H1 (cell line): ENCODE data around the gene NUDCD2. TPM values are rescaled to one million over a fixed set of nuclear protein-coding genes. Genes with fewer than 3 reads are reported as not detected.
A peak's percentile ranks its signal among the peaks of the same experiment; 100 is the strongest.

Experiments used
- CTCF ChIA-PET: fragments of 300-600 bp; sonication (Branson Sonifier 250); formaldehyde crosslinking; loops from one replicate; lab custom pipeline; 2021; ENCODE audit not compliant: partially characterized antibody; lab: Charles Lee
- POLR2A ChIA-PET: fragments of 300-600 bp; sonication (Branson Sonifier 250); formaldehyde crosslinking; loops from one replicate; lab custom pipeline; 2021; ENCODE audit warnings: inconsistent platforms; ENCODE audit not compliant: partially characterized antibody; lab: Charles Lee
- DNase-seq, 2 experiments: peaks; one replicate each; pipeline versions ENCODE4 v3.0.0 to v3.0.0-alpha.2; 2010 to 2022; ENCODE audit warnings: low spot score in 2 of 2, low read depth in 1 of 2, mixed read lengths in 1 of 2
- FAIRE-seq: peaks from 2 replicates; lab custom pipeline; 2011; peaks lifted over from hg19 to GRCh38; lab: Jason Lieb, UNC
- H2AFZ ChIP-seq: 2 replicates; pipeline ENCODE4 v1.8.1; 2012; ENCODE audit warnings: low read length, inconsistent platforms
- H2AK5ac ChIP-seq: 2 replicates; pipeline ENCODE4 v1.6.1; 2013; ENCODE audit warnings: low read depth, low read length
- H2BK120ac ChIP-seq: replicated peaks from 2 replicates; pipeline ENCODE3; 2013; ENCODE audit warnings: low read depth, low read length, inconsistent platforms
- H2BK12ac ChIP-seq: 2 replicates; pipeline ENCODE4 v1.6.1; 2013; ENCODE audit warnings: low read depth, low read length
- H2BK15ac ChIP-seq: 2 replicates; pipeline ENCODE4 v1.6.1; 2013; ENCODE audit warnings: low read length
- H2BK20ac ChIP-seq: 2 replicates; pipeline ENCODE4 v1.6.1; 2013; ENCODE audit warnings: low read length
- H2BK5ac ChIP-seq: 2 replicates; pipeline ENCODE4 v1.6.1; 2013; ENCODE audit warnings: low read depth, low read length
- H3K14ac ChIP-seq: 2 replicates; pipeline ENCODE4 v1.6.1; 2013; ENCODE audit warnings: inconsistent platforms; ENCODE audit not compliant: insufficient read length
- H3K18ac ChIP-seq: 2 replicates; pipeline ENCODE4 v1.6.1; 2013; ENCODE audit warnings: low read length; ENCODE audit errors: extremely low read depth
- H3K23ac ChIP-seq: 2 replicates; pipeline ENCODE4 v1.6.1; 2013; ENCODE audit warnings: inconsistent platforms; ENCODE audit not compliant: insufficient read length
- H3K23me2 ChIP-seq: 2 replicates; pipeline ENCODE4 v1.6.1; 2013; ENCODE audit warnings: low read depth, low read length
- H3K27ac ChIP-seq: 2 replicates; pipeline ENCODE4 v1.6.1; 2011; ENCODE audit warnings: low read depth, low read length, inconsistent platforms
- H3K27me3 ChIP-seq, 4 experiments: replicated peaks in 1 of 4; 1 replicate in 1 of 4; 2 replicates in 3 of 4; pipeline versions ENCODE4 v1.6.1 to v1.8.1; 2011 to 2013; ENCODE audit warnings: low read length in 3 of 4, mild to moderate bottlenecking in 3 of 4, inconsistent platforms in 2 of 4, mixed read lengths in 2 of 4, moderate library complexity in 1 of 4; ENCODE audit not compliant: control insufficient read depth in 3 of 4, insufficient read depth in 3 of 4; ENCODE audit errors: extremely low read depth in 1 of 4
- H3K36me3 ChIP-seq, 4 experiments: 2 replicates each; pipeline versions ENCODE4 v1.6.1 to v1.8.1; 2011 to 2013; ENCODE audit warnings: mild to moderate bottlenecking in 4 of 4, low read length in 3 of 4, moderate library complexity in 2 of 4, control low read depth in 1 of 4, inconsistent platforms in 1 of 4; ENCODE audit not compliant: insufficient read depth in 4 of 4, control insufficient read depth in 2 of 4
- H3K4ac ChIP-seq: replicated peaks from 2 replicates; pipeline ENCODE3; 2013; ENCODE audit warnings: low read length, low read depth, mixed read lengths, inconsistent platforms; ENCODE audit not compliant: insufficient read length
- H3K4me1 ChIP-seq, 4 experiments: replicated peaks in 1 of 4; 1 replicate in 1 of 4; 2 replicates in 3 of 4; pipeline versions ENCODE4 v1.6.1 to v1.8.1; 2011 to 2013; ENCODE audit warnings: low read length in 3 of 4, inconsistent platforms in 2 of 4, mixed read lengths in 1 of 4; ENCODE audit not compliant: insufficient read depth in 4 of 4, control insufficient read depth in 3 of 4
- H3K4me2 ChIP-seq, 2 experiments: 2 replicates each; pipeline versions ENCODE4 v1.6.1 to v1.8.1; 2011 to 2013; ENCODE audit warnings: low read depth in 2 of 2, low read length in 2 of 2, control low read depth in 1 of 2, inconsistent platforms in 1 of 2, mild to moderate bottlenecking in 1 of 2; ENCODE audit not compliant: insufficient read depth in 1 of 2
- H3K4me3 ChIP-seq, 4 experiments: fragments of 200-600, 300-600 bp in 1 of 4; sonication (generic), shearing (Covaris generic), sonication (Bioruptor Twin) in 1 of 4; 2 replicates each; pipeline versions ENCODE4 v1.5.1 to v1.8.1; 2011 to 2016; ENCODE audit warnings: low read length in 4 of 4, low read depth in 3 of 4, control low read depth in 2 of 4, inconsistent platforms in 2 of 4, mild to moderate bottlenecking in 2 of 4, mixed read lengths in 1 of 4, moderate library complexity in 1 of 4; ENCODE audit not compliant: insufficient read depth in 2 of 4; ENCODE audit errors: extremely low read depth in 1 of 4
- H3K56ac ChIP-seq: replicated peaks from 2 replicates; pipeline ENCODE3; 2013; ENCODE audit warnings: low read depth, mild to moderate bottlenecking, mixed read lengths, low read length, inconsistent platforms; ENCODE audit not compliant: insufficient read length
- H3K79me1 ChIP-seq: 2 replicates; pipeline ENCODE4 v1.6.1; 2013; ENCODE audit warnings: low read depth, low read length, control low read depth
- H3K79me2 ChIP-seq, 2 experiments: 2 replicates each; pipeline versions ENCODE4 v1.6.1 to v1.8.1; 2012 to 2013; ENCODE audit warnings: low read length in 2 of 2, mild to moderate bottlenecking in 2 of 2, inconsistent platforms in 1 of 2; ENCODE audit not compliant: insufficient read depth in 2 of 2, control insufficient read depth in 1 of 2
- H3K9ac ChIP-seq, 4 experiments: replicated peaks in 1 of 4; 1 replicate in 1 of 4; 2 replicates in 3 of 4; pipeline versions ENCODE4 v1.6.1 to v1.8.1; 2011 to 2013; ENCODE audit warnings: low read depth in 3 of 4, low read length in 3 of 4, control low read depth in 2 of 4, mild to moderate bottlenecking in 2 of 4, moderate library complexity in 2 of 4, inconsistent platforms in 1 of 4; ENCODE audit errors: extremely low read depth in 1 of 4
- H3K9me3 ChIP-seq, 2 experiments: 2 replicates each; pipeline versions ENCODE4 v1.6.1 to v1.8.1; 2012 to 2013; ENCODE audit warnings: mild to moderate bottlenecking in 2 of 2, moderate library complexity in 2 of 2, control low read depth in 1 of 2, inconsistent platforms in 1 of 2, low read depth in 1 of 2, low read length in 1 of 2, mixed read lengths in 1 of 2; ENCODE audit not compliant: insufficient read depth in 2 of 2
- H4K20me1 ChIP-seq, 2 experiments: replicated peaks in 1 of 2; 2 replicates each; pipeline versions ENCODE3 to v1.8.1; 2011 to 2013; ENCODE audit warnings: inconsistent platforms in 2 of 2, low read length in 2 of 2, mild to moderate bottlenecking in 1 of 2; ENCODE audit not compliant: insufficient read depth in 2 of 2, control insufficient read depth in 1 of 2
- H4K5ac ChIP-seq: 2 replicates; pipeline ENCODE4 v1.6.1; 2013; ENCODE audit warnings: low read length, low read depth, mixed read lengths, inconsistent platforms; ENCODE audit not compliant: insufficient read length
- H4K8ac ChIP-seq: 2 replicates; pipeline ENCODE4 v1.8.0; 2013; ENCODE audit warnings: mild to moderate bottlenecking, moderate library complexity, low read length, inconsistent platforms; ENCODE audit not compliant: insufficient read depth; ENCODE audit errors: extremely low read depth
- H4K91ac ChIP-seq: replicated peaks from 2 replicates; pipeline ENCODE3; 2013; ENCODE audit warnings: low read length, mixed read lengths, inconsistent platforms; ENCODE audit not compliant: insufficient read length
- ASH2L ChIP-seq: fragments of 200-600, 300-600 bp; sonication (generic); IDR thresholded peaks from one replicate; pipeline ENCODE4 v1.7.1; 2017; ENCODE audit warnings: low read length
- CEBPB ChIP-seq: IDR thresholded peaks from 2 replicates; pipeline ENCODE4 v1.6.1; 2012; ENCODE audit warnings: low read depth, low read length
- GABPA ChIP-seq: IDR thresholded peaks from 2 replicates; pipeline ENCODE4 v1.6.1; 2011; ENCODE audit warnings: mild to moderate bottlenecking, low read length, moderate library complexity, borderline replicate concordance; ENCODE audit not compliant: insufficient read depth
- JUND ChIP-seq: IDR thresholded peaks from 2 replicates; pipeline ENCODE4 v1.6.1; 2011; ENCODE audit warnings: mild to moderate bottlenecking, improper control_type of control experiment, low read length
- NRF1 ChIP-seq: IDR thresholded peaks from 2 replicates; pipeline ENCODE4 v1.6.1; 2011; ENCODE audit warnings: mild to moderate bottlenecking, low read depth, low read length, improper control_type of control experiment
- PHF8 ChIP-seq: fragments of 200-600 bp; sonication (generic); conservative IDR thresholded peaks from 2 replicates; pipeline ENCODE4 v1.7.1; 2012; ENCODE audit warnings: low read depth, mild to moderate bottlenecking, inconsistent platforms, low read length, moderate library complexity
- POLR2A ChIP-seq, 2 experiments: IDR thresholded peaks; 1 replicate in 1 of 2; 2 replicates in 1 of 2; pipeline ENCODE4 v1.6.1; 2011; ENCODE audit warnings: low read depth in 2 of 2, low read length in 2 of 2, mild to moderate bottlenecking in 2 of 2; ENCODE audit errors: control extremely low read depth in 1 of 2
- POLR2AphosphoS5 ChIP-seq: IDR thresholded peaks from 2 replicates; pipeline ENCODE4 v1.6.1; 2011; ENCODE audit warnings: low read depth, low read length
- RBBP5 ChIP-seq: IDR thresholded peaks from 2 replicates; pipeline ENCODE4 v1.7.1; 2012; ENCODE audit warnings: low read depth, mild to moderate bottlenecking, inconsistent platforms, low read length, moderate library complexity, borderline replicate concordance
- RFX5 ChIP-seq: IDR thresholded peaks from 2 replicates; pipeline ENCODE4 v1.6.1; 2011; ENCODE audit warnings: low read depth, low read length, improper control_type of control experiment, borderline replicate concordance
- SIX5 ChIP-seq: IDR thresholded peaks from 2 replicates; pipeline ENCODE4 v1.6.1; 2011; ENCODE audit warnings: mild to moderate bottlenecking, low read depth, low read length
- TEAD4 ChIP-seq: IDR thresholded peaks from 2 replicates; pipeline ENCODE4 v1.6.1; 2012; ENCODE audit warnings: low read depth, low read length, inconsistent platforms, mixed read lengths
- ZNF274 ChIP-seq: IDR thresholded peaks from 2 replicates; pipeline ENCODE4 v1.7.0; 2012; ENCODE audit warnings: low read length, borderline replicate concordance; ENCODE audit errors: extremely low read depth
- WGBS, 2 experiments: shearing (Covaris generic) in 1 of 2; methylation state at CpG; one replicate each; pipeline versions ENCODE4 v1.1.6 to v1.1.7; 2013 to 2015; ENCODE audit warnings: low lambda C conversion rate in 2 of 2, mixed read lengths in 2 of 2, inconsistent platforms in 1 of 2, low coverage in 1 of 2, missing lambda C conversion rate in 1 of 2; ENCODE audit not compliant: insufficient replicate concordance in 2 of 2, insufficient coverage in 1 of 2, insufficient read length in 1 of 2; ENCODE audit errors: extremely low coverage in 1 of 2, missing lambda C conversion rate in 1 of 2; 5-methylcytosine and 5-hydroxymethylcytosine counted together
- polyA plus RNA-seq, 7 experiments: library from polyadenylated mRNA; depleted of rRNA in 3 of 7; stranded (reverse) in 5 of 7; unstranded in 2 of 7; fragments of >200 nt in 5 of 7; fragments of 200-250 nt in 2 of 7; gene quantifications; 1 replicate in 5 of 7; 2 replicates in 1 of 7; 4 replicates in 1 of 7; pipeline versions ENCODE4 v1.2.1 to v1.2.3, GENCODE V29; 2011 to 2013; ENCODE audit warnings: missing spikeins in 2 of 7, mixed read lengths in 2 of 7
- total RNA-seq: library from RNA; stranded (reverse); fragmentation: NEBNext Ultra II Directional; extraction: Animal tissue kit (Norgen Biotek cat#: 25700); gene quantifications from 2 replicates; pipeline ENCODE4 v1.2.1, GENCODE V29; 2021

Gene NUDCD2
- total and polyA plus RNA-seq, 2 of the 8 experiments (the other 6 are each of a cell fraction or from before 2014, with no cell fraction given) = 12.2 to 59.5 TPM

GRCh38 chr5:163445345-163445744, 14.6 kb downstream of the NUDCD2 start:
- Histone ChIP-seq H3K14ac (no peak overlapping the region), H2BK12ac (no peak overlapping the region), H4K91ac (no peak overlapping the region), H3K27me3 (no peaks in the 10 kb centered on the region), H3K9me3 (no peaks in the 10 kb centered on the region), H3K4me3 (no peak overlapping the region), H3K79me1 (no peaks in the 10 kb centered on the region), H3K23ac (no peak overlapping the region), H3K56ac (no peak overlapping the region), H2BK5ac (no peak overlapping the region), H2BK15ac (no peak overlapping the region), H4K8ac (no peak overlapping the region), H3K23me2 (no peaks in the 10 kb centered on the region), H3K4ac (no peak overlapping the region), H2AFZ (no peak overlapping the region), H2BK120ac (no peak overlapping the region), H3K79me2 (peaks cover 0 to 22% of the 10 kb centered on the region in 2 experiments; a peak in 3 of 4 replicates), H3K36me3 (peaks cover 12 to 94% (median 61%) of the 10 kb centered on the region in 4 experiments), H2AK5ac (no peak overlapping the region), H3K9ac (no peak overlapping the region), H4K20me1 (peaks cover 0 to 5% of the 10 kb centered on the region in 2 experiments), H2BK20ac (no peak overlapping the region), H3K4me1 (no peaks in the 10 kb centered on the region), H4K5ac (no peak overlapping the region), H3K27ac (no peak overlapping the region), H3K4me2 (no peak overlapping the region), H3K18ac (no peak overlapping the region)
- 94% methylated on average over 5 of the region's 6 CpGs; no CpG with 5 or more reads in 1 of the 2 experiments for WGBS, 2 experiments
- POLR2A ChIA-PET = interaction anchor here (0.7 to 9.0 kb wide), 2 partner anchors 13 to 1999 kb away, joined by 3 to 189 read pairs; partner anchors contain the start of genes HMMR and NUDCD2
- DNase-seq (no peak), FAIRE-seq (no peak)
- CTCF ChIA-PET = no interaction called here
- TF ChIP-seq RFX5 = no peak
- no peak for TF ChIP-seq PHF8
- no peak for TF ChIP-seq NRF1
- no peak for TF ChIP-seq CEBPB
- TF ChIP-seq ASH2L = no peak
- no peak for TF ChIP-seq RBBP5
- no peak for TF ChIP-seq JUND
- TF ChIP-seq ZNF274 = no peak
- TF ChIP-seq GABPA = no peak
- 0 out of 3 replicates have a peak, but pooled peaks of 1 of the 2 experiments have one; percentile 12 for TF ChIP-seq POLR2A (IDR thresholded peaks at IDR 0.05; ENCODE audit: control extremely low read depth in 1 of 2, low read depth in 2 of 2, low read length in 2 of 2)
- no peak for TF ChIP-seq TEAD4
- peak; percentile 29 for TF ChIP-seq POLR2AphosphoS5
- no peak for TF ChIP-seq SIX5
